GM12872 (cell line): ENCODE results near the gene P2RY12.

Source experiments
- CTCF ChIP-seq: IDR thresholded peaks from 3 replicates; pipeline ENCODE4 v1.5.1; 2011; ENCODE audit warnings: low read depth, mild to moderate bottlenecking, low read length, moderate library complexity; ENCODE audit not compliant: insufficient read depth

P2RY12 gene

GRCh38 chr3:151327571-151328198 lies 56.9 kb downstream of the P2RY12 start:
- TF ChIP-seq CTCF: peak; percentile 49; the same call in 2 of the 3 replicates

- TF ChIP-seq CTCF: no peak
These were observed 62.0 kb downstream of the P2RY12 start for GRCh38 chr3:151322511-151322910.

- no peak for TF ChIP-seq CTCF
These were observed 63.0 kb downstream of the P2RY12 start for GRCh38 chr3:151321526-151321925.

- no peak for TF ChIP-seq CTCF
These were observed 64.4 kb downstream of the P2RY12 start for GRCh38 chr3:151320131-151320530.

GRCh38 chr3:151319628-151320027 lies 64.9 kb downstream of the P2RY12 start:
- no peak for TF ChIP-seq CTCF

GRCh38 chr3:151318991-151319390 lies 65.6 kb downstream of the P2RY12 start:
- TF ChIP-seq CTCF: no peak

GRCh38 chr3:151318313-151318712 lies 66.2 kb downstream of the P2RY12 start:
- no peak for TF ChIP-seq CTCF
